ENCODE measurements around the gene ZNF467.

ZNF467 gene

DNA sequence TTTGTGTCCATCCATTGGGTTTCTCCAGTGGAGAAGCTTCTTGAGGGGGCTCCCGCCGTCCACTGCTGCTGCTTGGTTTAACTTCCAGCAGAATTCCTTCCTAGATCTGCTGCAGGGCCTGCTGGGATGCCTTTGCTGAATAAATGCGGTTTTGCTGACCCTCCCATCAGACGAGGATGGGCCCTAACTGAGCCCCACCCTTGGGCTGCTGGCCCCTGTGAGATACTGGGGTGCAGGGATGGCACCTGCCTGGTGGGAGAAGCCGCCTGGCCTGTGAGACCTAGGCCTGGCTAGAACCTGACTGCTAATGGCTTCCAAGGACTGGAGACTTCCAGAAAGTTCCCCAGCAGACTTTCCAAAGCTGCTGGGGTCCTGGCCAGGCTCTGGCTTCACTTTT lies 43.8 kb downstream of the ZNF467 start:
- no peak for DNase-seq (ENCODE audit: low read depth in 1 of 2, low spot score in 1 of 2)

DNA sequence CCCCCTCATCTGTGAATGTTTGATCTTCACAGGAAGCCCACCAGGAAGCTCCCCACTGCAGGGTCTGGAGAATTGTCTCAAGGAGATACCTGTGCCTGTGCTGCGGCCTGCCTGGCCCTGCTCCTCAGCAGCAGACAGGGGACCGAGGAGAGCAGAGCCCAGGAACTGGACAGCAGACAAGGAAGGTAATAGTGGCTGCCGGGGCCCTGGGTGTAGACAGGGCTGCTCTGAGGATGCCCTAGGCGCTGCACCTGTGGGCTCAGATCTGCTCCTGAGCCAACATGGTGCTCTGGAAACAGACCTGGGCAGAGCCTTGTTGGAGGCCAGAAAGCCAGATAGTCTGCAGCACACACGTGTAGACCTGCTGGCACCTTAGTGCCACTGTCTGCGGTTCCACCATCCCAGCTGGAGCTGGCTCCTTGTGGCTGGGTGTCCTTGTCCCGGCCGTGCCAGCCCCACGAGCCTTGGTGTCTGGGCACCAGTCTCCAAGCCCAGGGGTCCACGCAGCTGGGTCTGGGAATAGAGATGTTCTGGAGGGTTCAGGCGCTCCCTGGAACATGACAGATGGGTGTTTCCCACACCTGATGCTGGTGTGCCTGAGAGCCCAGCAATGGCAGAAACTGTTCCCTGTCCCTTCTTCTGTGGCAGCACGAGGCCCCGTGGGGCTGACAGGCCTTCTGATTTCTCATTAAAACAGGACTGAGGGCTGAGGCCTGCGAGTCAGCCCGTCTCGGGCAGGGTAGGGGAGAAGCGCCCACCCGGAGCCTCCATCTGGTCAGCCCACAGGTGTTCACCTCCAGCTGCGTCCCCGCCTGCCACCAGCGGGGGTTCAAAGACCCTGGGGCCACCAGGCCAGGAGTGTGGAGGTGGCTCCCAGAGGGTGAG lies 44.7 kb downstream of the ZNF467 start:
- no peak for DNase-seq (ENCODE audit: low read depth in 1 of 2, low spot score in 1 of 2)

DNA sequence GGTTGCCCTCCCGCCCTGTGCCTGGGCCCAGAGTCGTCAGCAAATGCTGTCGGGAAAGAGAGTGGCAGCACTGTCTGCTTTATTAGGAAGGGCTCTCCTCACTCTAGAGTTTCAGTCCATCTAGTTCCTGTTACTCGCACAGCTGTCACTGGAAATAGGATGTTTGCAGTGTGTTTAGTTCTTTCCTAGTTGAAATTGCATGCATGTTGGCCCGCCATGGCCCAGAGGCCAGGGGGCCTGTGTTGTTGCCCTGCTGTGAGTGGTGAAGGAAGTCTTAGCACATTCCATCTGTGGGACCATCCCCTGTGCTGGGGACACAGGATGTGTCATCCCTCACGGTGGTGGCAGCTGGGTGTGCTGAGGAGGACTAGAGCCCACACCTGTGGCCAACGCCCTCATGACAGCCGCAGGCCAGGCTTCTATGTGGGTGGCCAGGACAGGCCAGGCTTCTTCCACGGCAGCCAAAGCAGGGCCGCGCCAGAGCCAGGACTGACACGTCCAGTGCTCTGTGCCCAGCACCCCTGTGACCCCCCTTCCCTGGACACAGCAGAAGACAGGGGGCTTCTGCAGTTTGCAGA lies 45.4 kb downstream of the ZNF467 start:
- no peak for DNase-seq (ENCODE audit: low read depth in 1 of 2, low spot score in 1 of 2)

DNA sequence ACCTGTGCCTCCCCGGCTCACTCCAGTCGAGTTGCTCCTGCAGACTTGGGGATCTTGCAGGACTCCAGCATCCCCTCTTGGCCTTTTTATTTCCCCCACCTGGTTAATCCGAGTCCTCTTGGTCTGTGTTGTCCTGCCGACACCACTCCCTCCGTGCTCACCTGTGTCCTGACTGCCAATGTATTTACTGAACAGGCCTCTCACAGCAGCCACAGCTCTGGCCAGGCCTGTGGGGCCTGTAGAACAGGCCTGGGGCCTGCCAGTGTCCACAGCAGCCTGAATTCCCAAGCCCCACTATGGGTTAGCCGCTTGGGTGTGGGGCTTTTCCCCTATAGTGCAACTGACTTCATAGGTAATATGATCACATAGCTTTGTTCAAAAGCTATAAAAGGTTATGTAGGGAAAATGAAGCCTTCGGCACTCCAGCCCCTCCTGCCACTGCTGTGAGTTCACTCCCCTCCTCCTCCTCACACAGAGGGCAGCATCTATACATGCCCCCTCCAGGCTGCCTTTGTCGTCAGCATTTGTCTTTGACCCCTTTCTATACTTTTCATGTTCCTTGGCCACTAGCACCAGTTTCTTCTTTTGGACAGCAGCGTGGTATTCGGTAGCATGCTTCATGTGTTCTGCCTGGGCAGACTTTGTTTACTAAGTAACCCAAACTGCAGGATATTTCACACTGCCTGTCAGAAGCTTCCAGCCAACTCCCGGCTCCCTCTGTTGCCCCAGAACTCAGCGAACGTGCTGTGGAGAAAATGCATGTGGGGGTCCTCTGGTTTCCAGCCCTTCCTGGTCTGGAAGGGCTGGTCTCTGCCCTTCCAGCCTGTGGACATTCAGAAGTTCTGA lies 46.1 kb downstream of the ZNF467 start:
- no peak for DNase-seq (ENCODE audit: low read depth in 1 of 2, low spot score in 1 of 2)

DNA sequence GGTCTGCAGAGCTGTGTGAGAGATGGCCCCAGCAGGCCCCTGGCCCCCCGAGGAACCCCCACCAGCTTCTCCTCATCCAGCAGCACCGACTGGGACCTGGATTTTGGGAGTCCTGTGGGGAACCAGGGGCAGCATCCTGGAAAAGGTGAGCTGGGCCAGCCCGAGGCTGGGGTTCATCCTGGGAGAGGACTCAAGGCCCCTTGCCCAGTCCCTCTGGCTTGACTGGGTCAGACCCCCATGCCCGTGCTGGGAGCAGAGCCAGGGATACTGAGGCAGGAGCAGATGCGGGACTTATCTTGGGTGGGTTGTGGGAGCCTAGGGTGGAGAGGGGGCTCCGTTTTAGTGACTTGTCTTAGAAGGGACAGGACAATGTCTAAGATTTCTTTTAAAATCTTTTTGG lies 47.5 kb downstream of the ZNF467 start:
- no peak for DNase-seq (ENCODE audit: low read depth in 1 of 2, low spot score in 1 of 2)

DNA sequence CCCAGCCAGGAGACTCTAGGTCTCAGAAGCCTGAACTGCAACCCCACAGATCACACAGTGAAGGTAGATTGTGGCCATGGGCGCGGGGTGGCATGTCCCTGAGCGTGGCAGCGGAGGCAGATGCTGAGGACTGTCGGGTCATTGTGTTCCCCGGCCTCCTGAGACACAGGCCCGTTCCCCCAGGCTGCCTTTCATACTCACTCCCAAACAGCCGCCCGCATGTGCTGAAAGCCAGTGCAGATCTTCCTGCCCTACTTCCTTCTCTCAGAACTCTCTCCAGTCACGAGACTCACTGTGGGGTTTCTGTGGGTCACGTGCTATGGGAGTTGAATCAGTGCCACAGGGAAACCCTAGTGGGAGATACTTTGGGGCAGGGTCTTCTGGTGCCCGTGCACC lies 48.0 kb downstream of the ZNF467 start:
- no peak for DNase-seq (ENCODE audit: low read depth in 1 of 2, low spot score in 1 of 2)

DNA sequence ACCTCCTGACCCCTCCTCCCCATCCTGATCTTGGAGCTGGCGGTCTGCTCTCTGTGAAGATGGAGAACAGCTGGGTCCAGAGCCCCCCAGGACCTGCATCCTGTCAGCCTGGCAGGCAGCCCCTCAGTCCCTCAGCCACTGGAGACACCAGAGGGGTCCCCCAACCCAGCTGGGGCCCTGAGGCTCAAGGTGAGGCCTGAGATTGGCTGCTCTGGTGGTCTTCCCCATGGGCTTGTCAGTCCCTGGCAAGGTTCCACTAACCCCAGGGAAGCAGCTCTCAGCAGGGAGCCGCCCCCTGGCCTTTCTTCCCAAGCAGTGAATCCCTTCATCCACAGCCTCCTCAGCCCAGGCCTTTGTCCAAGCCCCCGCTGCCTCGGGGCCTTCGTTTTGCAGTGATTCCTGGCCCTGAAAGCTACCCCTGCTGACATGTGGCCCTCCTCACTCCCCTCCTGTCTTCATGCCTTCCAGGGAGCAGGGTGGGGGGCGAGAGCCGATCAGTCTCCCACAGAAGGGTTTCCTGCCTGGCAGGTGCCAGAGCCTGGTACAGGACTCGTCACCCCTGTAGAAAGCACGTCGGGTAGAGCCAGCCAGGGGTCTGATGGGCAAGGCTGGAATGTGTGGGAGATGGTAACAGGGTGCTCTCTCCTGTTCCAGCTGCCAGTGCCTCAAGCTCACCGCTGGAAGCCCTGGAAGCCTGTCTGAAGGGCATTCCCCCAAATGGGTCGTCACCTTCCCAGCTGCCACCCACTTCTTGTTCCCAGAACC lies 48.5 kb downstream of the ZNF467 start:
- DNase-seq (ENCODE audit: low read depth in 1 of 2, low spot score in 1 of 2): no peak

DNA sequence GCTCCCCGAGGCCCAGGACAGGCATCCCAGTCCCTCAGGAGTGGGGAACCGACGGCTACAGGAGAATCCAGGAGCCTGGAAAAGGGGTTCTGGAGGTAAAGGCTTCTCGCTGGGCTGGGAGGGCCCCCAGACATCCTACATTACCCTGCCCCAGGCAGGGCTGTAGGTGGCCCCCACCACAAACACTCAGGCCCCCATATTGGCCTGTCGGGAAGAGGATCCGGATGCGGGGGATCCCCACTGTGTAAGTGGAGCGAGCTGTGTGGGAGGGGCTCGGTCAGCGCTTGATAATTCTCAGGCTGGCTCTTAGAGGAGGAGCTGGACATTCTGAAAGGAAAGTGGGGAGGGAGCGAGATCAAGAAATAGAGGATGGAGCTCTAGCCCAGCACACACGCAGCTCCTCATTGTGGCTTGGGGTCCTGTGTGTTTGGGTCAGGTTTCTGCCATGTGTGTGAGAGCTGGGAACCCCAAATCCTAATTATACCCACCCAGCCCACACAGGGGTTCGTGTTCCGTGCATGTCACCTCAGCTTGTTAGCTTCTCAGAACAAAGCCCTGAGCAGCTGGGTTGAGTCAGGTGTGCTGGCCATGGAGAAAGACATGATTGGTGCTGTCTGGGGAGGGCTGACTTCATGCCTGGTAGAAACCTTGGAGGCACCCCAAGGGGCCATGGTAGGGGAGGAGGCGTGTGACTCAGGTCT lies 49.4 kb downstream of the ZNF467 start:
- DNase-seq (ENCODE audit: low read depth in 1 of 2, low spot score in 1 of 2): no peak

DNA sequence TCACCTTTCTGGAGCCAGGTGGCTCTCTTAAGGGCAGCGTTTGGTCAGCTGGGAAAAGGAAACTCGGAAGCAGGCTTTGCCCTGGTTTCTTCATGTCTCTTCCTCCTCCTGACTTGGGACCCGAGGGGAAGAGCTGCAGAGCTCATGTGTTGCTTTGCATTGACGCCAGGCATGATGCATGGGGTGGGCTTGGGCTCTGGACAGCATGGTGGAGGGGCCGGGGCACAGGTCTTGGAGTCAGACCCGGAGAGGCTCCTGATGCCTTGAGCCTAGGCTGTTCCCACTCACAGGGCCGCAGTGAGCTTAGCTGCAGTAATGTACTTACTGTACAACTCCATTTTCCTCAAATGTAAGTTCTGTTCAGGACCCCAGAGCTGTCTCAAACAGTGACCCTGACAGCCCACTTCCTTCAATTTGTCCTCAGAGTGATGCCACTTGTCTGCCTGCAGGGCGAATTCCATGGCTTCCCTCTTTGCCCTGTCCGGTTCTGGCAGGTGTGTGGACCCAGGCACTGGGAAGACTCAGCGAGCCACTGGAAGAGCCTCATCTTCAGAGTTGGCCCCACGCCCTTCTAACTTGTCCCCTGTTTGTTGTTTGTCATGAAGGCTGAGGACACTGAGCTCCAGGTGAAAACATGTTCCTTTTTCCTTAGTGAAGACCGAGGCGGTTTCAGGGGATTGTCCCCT lies 50.2 kb downstream of the ZNF467 start:
- no peak for DNase-seq (ENCODE audit: low read depth in 1 of 2, low spot score in 1 of 2)

DNA sequence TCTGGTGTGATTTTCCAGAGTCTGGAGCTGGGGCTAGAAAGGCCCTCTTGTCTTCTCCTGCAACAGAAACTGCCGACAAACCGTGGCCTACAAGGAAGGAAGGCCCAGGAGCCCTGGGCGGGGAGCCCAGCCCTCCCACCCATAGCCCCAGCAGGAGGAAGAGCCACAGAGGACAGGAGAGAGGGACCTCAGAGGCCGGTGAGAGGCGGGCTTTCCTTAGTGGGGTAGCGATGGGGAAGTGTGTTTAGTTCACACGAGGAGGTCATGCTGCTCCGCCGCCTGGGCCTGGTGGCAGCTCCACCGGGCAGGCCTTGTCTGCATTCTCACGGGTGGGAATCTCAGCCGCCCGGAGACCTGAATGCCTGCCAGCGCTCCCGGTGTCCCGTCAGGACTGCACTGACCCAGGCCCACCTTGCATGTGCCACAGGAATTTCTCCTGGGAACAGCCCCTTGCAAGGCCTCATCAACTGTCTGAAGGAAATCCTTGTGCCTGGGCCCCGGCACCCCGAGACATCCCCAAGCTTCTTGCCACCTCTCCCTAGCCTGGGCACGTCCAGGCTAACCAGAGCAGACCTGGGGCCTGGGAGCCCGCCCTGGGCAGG lies 50.9 kb downstream of the ZNF467 start:
- no peak for DNase-seq (ENCODE audit: low read depth in 1 of 2, low spot score in 1 of 2)

DNA sequence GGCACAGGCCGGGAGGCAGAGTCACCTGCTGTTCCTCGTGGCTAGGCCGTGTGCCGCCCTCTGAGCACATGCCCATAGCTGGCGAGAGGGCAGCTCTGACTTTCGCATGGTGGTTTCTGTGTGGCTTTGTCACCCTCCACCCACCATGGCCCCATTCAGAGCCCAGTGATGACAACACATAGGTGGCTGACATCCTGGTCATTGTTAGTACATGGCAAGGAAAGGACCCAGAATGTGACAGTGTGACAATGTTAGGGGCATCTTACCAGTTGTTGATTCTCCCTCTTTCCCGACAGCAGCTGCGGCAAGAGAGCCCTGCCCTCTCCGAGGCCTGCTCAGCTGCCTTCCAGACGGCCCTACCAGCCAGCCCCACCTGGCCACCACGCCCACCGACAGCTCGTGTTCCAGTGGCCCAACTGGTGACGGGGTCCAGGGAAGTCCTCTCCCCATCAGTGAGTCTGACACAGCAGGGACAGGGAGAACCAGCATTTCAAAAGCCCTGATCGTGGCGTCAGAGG lies 52.2 kb downstream of the ZNF467 start:
- no peak for DNase-seq (ENCODE audit: low read depth in 1 of 2, low spot score in 1 of 2)

DNA sequence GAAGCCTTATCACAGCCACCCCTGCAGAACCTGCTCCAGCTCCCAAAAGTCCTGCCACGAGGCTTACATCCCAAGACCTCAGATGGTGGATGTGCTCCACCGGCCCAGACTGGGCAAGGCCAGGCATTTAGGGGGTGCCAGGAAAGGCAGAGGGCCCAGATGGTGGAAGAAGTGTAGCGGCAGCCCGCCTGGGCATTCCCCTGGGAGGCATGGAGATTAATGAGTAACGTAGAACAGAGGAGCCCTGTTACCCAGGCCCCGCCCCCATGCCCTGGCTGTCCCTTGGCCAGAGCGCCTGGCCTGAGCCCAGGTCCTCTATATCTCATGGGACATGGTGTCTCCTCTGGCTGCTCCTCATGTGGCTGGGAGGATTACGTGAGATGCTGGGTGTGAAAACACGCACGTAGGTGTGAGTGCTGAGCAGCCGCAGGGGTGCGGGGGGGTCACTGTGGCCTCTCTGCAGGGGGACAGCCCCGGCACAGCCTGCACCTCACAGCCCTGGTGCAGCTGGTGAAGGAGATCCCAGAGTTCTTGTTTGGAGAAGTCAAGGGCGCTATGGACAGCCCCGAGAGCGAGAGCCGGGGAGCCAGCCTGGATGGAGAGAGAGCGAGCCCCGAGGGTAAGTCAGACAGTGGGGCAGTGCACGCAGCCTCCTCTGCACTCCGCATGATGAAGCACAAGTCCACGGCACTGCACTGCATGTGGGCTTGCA lies 52.9 kb downstream of the ZNF467 start:
- no peak for DNase-seq (ENCODE audit: low read depth in 1 of 2, low spot score in 1 of 2)

DNA sequence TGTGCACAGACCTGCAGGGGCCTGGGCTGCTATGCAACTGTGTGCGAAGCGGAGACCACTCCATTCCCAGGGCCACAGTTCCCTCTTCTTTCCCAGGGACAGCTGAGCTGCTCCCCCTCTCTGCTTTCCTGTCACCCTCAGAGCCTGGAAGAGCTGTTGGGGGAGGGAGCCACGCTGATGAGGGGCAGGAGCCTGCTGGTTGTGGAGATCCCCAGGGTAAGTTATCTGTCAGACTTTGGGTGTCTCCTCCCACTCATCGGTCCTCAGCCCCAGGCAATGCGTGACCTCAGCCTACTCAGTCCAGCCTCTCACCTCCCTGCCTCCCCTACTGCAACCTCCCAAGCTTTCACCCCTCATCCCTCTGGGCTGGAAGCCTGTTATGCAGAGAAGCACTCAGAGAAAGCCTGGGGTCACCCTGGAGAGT lies 53.5 kb downstream of the ZNF467 start:
- DNase-seq (ENCODE audit: low read depth in 1 of 2, low spot score in 1 of 2): no peak

DNA sequence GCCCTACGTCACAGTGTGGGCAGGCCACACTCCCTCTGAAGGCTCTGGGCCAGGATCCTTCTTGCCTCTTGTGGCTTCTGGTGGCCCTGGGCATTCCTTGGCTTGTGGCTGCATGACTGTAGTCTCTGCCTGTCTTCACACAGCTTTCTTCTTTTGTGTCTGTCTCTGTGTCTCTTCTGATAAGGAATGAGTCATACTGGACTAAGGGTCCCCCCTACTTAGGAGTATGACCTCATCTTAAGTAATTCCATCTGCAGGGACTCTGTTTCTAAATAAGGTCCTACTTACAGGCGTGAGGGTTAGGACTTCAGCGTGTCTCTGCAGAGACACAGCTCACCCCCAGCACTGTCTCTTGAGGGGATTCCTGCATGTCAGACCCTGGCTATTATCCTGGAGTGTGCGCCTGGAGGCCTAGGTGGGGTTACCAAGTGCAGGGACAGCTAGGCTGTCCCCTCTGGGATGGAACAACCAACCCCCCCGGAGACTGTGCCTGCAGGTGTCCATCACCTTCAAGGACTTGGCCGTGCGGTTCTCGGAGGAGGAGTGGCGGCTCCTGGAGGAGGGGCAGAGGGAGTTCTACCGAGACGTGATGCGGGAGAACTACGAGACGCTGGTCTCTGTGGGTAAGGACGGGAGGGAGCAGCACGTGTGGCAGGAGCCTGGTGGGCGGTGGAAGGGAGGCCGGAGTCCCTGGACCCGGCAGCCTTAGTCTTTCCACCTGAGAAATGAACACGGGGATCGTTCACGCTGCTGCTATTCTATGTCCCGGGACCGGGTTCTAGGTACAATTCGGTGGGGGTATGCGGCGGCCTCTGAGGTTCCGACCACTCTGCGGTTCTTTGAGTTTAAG lies 54.1 kb downstream of the ZNF467 start:
- no peak for DNase-seq (ENCODE audit: low read depth in 1 of 2, low spot score in 1 of 2)

DNA sequence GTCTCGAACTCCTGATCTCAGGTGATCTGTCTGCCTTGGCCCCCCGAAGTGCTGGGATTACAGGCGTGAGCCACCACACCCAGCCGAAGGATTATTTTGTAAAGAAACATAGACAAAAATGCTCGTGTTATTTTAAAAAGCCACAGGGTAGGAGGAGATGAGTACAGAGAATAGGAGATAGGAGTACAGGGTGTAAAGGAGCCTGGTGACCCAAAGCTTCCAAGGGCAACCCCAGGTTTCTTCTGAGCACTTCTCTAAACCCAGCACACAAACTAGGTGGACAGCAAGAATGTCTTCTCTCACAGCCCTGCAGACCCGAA lies 54.7 kb downstream of the ZNF467 start:
- DNase-seq (ENCODE audit: low read depth in 1 of 2, low spot score in 1 of 2): no peak

DNA sequence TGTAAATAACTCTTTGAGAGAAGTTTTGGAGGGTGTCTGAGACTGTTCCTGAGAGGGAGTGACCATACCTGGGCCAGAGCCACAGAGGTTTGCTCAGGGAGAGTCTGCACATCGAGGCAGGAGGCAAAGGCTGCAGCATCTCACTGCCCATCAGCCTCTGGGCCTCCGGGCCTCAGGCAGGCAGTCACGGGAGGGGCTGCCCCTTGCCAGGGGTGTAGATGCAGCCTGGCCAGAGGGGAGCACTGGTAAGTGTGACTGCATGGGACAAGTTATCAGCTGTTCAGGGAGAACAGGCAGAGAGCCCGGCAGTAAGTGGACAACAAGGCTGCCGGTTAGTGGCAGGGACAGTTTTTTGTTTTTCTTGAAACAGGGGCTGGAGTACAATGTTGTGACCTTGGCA lies 55.9 kb downstream of the ZNF467 start:
- no peak for DNase-seq (ENCODE audit: low read depth in 1 of 2, low spot score in 1 of 2)

DNA sequence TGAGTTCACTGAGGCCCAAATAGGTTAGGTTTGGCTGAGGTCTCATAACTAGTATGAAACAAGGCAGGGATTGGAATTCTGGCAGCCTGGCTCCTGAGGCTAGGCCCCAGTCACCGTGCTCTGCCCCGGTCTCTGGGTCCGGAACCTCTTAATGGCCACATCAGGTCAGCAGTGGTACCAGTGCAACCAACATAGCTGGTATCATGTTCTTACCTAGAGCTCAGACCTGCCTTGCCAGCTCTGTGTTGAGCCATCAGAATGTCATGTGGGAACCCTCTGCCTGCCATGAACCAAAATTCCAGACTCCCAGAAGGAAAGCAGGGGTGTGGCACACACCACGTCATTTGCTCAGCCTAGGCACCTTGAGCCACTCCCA lies 56.5 kb downstream of the ZNF467 start:
- DNase-seq (ENCODE audit: low read depth in 1 of 2, low spot score in 1 of 2): no peak
